ENCODE data around the gene ITPKB. TPM values are rescaled to one million over a fixed set of nuclear protein-coding genes. Genes with fewer than 3 reads are reported as not detected.

ITPKB gene
- total RNA-seq, 1 experiment from 2014 or later, result 9.5 TPM

- TF ChIP-seq, protein P1, sequence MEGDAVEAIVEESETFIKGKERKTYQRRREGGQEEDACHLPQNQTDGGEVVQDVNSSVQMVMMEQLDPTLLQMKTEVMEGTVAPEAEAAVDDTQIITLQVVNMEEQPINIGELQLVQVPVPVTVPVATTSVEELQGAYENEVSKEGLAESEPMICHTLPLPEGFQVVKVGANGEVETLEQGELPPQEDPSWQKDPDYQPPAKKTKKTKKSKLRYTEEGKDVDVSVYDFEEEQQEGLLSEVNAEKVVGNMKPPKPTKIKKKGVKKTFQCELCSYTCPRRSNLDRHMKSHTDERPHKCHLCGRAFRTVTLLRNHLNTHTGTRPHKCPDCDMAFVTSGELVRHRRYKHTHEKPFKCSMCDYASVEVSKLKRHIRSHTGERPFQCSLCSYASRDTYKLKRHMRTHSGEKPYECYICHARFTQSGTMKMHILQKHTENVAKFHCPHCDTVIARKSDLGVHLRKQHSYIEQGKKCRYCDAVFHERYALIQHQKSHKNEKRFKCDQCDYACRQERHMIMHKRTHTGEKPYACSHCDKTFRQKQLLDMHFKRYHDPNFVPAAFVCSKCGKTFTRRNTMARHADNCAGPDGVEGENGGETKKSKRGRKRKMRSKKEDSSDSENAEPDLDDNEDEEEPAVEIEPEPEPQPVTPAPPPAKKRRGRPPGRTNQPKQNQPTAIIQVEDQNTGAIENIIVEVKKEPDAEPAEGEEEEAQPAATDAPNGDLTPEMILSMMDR (IDR thresholded peaks at IDR 0.05; ENCODE audit: unreplicated experiment), result no peak
- intact Hi-C loops (cut with micrococcal nuclease), result no loop called here
- ChIA-PET CTCF (interaction anchor here (0.6 to 16.7 kb wide), 5 partner anchors 83 to 206 kb away, joined by 3 to 342 read pairs (median 6); partner anchors contain the start of gene STUM), POLR2A (interaction anchor here (1.5 kb wide), 1 partner anchor 81 kb away, joined by 3 read pairs; the partner anchor contains the start of gene STUM)
- Mint-ChIP-seq H3K36me3 (ENCODE audit: insufficient read depth, unreplicated experiment) (peaks cover 6% of the 10 kb centered on the region), H3K27ac (ENCODE audit: low read depth, unreplicated experiment) (no peak overlapping the region), H3K4me1 (ENCODE audit: insufficient read depth, unreplicated experiment) (peaks cover 35% of the 10 kb centered on the region), H3K27me3 (ENCODE audit: insufficient read depth, unreplicated experiment) (no peaks in the 10 kb centered on the region), H3K4me3 (ENCODE audit: unreplicated experiment) (no peak overlapping the region), H3K9me3 (ENCODE audit: unreplicated experiment) (no peaks in the 10 kb centered on the region)
- BruUV-seq (replicated peaks), result no TSS peak
- no peak for DNase-seq (ENCODE audit: unreplicated experiment)
Measured at GRCh38 chr1:226629896-226630550, 109.1 kb downstream of the ITPKB start.

DNA sequence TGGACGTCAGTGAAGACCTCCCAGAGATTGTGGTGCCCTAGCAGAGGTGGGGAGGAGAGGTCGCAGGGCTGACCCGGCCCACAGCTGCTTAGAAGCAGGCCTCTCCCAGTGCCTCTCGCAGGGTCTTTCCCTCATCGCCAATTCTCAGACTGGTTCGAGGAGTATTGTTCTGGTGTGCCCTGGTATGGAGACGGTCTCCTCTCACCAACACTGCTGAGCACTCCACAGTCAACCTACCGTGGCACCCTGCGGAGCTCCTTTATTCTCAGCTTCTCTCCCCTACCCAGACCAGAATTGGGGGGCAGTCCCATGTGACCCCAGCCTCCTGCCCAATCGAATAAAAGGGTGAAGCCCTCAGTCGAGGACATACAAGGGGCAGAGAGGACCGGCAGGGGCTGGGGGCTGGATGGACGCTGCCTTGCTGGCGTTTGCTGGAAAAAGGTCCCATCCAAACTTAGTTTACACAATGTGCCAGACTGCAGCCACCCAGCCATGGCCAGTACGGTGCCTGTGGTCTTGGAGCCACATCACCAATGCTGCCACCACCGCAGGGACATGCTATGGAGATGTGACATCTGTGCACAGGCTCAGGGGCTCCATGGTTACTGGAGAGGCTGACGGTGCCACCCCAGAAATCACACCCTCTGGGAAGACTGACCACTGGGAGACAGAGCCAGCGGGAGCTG is 109.7 kb downstream of the ITPKB start:
- Mint-ChIP-seq H3K27ac (ENCODE audit: low read depth, unreplicated experiment) (no peak overlapping the region), H3K4me3 (ENCODE audit: unreplicated experiment) (no peak overlapping the region), H3K4me1 (ENCODE audit: insufficient read depth, unreplicated experiment) (peaks cover 31% of the 10 kb centered on the region), H3K36me3 (ENCODE audit: insufficient read depth, unreplicated experiment) (peaks cover 6% of the 10 kb centered on the region), H3K9me3 (ENCODE audit: unreplicated experiment) (no peaks in the 10 kb centered on the region), H3K27me3 (ENCODE audit: insufficient read depth, unreplicated experiment) (no peaks in the 10 kb centered on the region)
- intact Hi-C loops (cut with micrococcal nuclease), result no loop called here
- BruUV-seq (replicated peaks), result no TSS peak
- TF ChIP-seq, protein P1 (IDR thresholded peaks at IDR 0.05; ENCODE audit: unreplicated experiment), result no peak
- ChIA-PET POLR2A (no interaction called here), CTCF (interaction anchor here (0.6 to 16.7 kb wide), 6 partner anchors 16 to 351 kb away, joined by 3 to 342 read pairs (median 5); partner anchors contain the start of gene STUM)
- no peak for DNase-seq (ENCODE audit: unreplicated experiment)

DNA sequence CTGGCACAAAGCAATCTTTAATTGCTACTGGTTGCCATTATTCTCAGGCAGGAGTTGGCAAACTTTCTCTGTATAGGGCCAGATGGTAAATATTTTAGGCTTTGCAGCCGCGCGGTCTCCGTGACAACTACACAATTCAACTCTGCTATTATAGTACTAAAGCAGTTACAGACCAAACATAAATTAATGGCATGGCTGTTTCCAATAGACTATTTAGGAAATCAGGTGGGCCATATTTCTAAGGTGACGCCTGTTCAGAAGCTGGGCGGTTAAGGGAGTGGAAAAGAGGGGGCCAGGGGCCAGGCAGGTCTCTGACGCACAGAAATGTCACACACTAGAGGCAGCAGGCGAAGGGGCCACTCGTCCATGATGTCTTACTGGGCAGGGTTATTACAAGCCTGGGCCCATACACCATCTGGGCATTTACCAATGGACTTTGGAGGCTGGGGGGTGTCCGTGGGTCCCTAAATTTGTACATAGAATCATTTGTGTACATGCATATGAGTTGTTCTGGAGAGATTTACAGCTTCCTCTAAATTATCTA is 110.4 kb downstream of the ITPKB start:
- DNase-seq (ENCODE audit: unreplicated experiment), result no peak
- no peak overlapping the region for H3K27ac Mint-ChIP-seq (ENCODE audit: low read depth, unreplicated experiment)
- intact Hi-C loops (cut with micrococcal nuclease), result no loop called here
- ChIA-PET POLR2A (interaction anchor here (0.6 kb wide), 1 partner anchor 308 kb away, joined by 4 read pairs; no protein-coding TSS in a partner anchor), CTCF (interaction anchor here (0.6 to 16.7 kb wide), 5 partner anchors 17 to 352 kb away, joined by 3 to 342 read pairs (median 4); partner anchors contain the start of gene STUM)
- peaks cover 28% of the 10 kb centered on the region for H3K4me1 Mint-ChIP-seq (ENCODE audit: insufficient read depth, unreplicated experiment)
- TF ChIP-seq, protein P1 (IDR thresholded peaks at IDR 0.05; ENCODE audit: unreplicated experiment), result no peak
- no TSS peak for BruUV-seq (replicated peaks)
- H3K36me3 Mint-ChIP-seq (ENCODE audit: insufficient read depth, unreplicated experiment), result peaks cover 6% of the 10 kb centered on the region
- H3K4me3 Mint-ChIP-seq (ENCODE audit: unreplicated experiment), result no peak overlapping the region
- H3K9me3 Mint-ChIP-seq (ENCODE audit: unreplicated experiment), result no peaks in the 10 kb centered on the region
- H3K27me3 Mint-ChIP-seq (ENCODE audit: insufficient read depth, unreplicated experiment), result no peaks in the 10 kb centered on the region

All from MCF 10A (cell line).